ENCODE results near the gene AGR2. TPM values are rescaled to one million over a fixed set of nuclear protein-coding genes. Genes with fewer than 3 reads are reported as not detected.

AGR2 gene
- total RNA-seq, 2 experiments from 2014 or later: not detected

GRCh38 chr7:16744518-16745250 is 60.1 kb downstream of the AGR2 start:
- no peaks in the 10 kb centered on the region for H3K27me3 ChIP-seq (ENCODE audit: control insufficient read depth in 1 of 2, insufficient read depth in 2 of 2, low read length in 2 of 2)
- no peaks in the 10 kb centered on the region for H3K27me3 Mint-ChIP-seq
- no peaks in the 10 kb centered on the region for H3K36me3 ChIP-seq (ENCODE audit: insufficient read depth, low read length)
- H3K27ac Mint-ChIP-seq: no peak overlapping the region
- DNase-seq: no peak
- H3K4me3 ChIP-seq (ENCODE audit: low read length): no peak overlapping the region
- no peaks in the 10 kb centered on the region for H3K9me3 Mint-ChIP-seq
- H3K4me1 Mint-ChIP-seq (ENCODE audit: low read depth): no peaks in the 10 kb centered on the region
- H3K27ac ChIP-seq (ENCODE audit: low read depth in 1 of 2, low read length in 2 of 2): no peak overlapping the region
- H3K9me3 ChIP-seq (ENCODE audit: control insufficient read depth in 1 of 2, insufficient read depth in 1 of 2, low read length in 2 of 2): no peaks in the 10 kb centered on the region
- no peak for ATAC-seq (ENCODE audit: poor library complexity)
- no peaks in the 10 kb centered on the region for H3K36me3 Mint-ChIP-seq (ENCODE audit: low read depth)
- no peaks in the 10 kb centered on the region for H3K4me1 ChIP-seq (ENCODE audit: insufficient read depth, low read length)
- CTCF ChIA-PET: no interaction called here
- POLR2A ChIA-PET: no interaction called here
- intact Hi-C loops (cut with DNase I, micrococcal nuclease): no loop called here
- no peak overlapping the region for H3K4me3 Mint-ChIP-seq
- no peak for TF ChIP-seq CTCF (IDR thresholded peaks at IDR 0.05)

GRCh38 chr7:16743236-16743635 is 61.6 kb downstream of the AGR2 start:
- CTCF ChIA-PET: no interaction called here
- H3K36me3 Mint-ChIP-seq (ENCODE audit: low read depth): no peaks in the 10 kb centered on the region
- POLR2A ChIA-PET: no interaction called here
- no peaks in the 10 kb centered on the region for H3K36me3 ChIP-seq (ENCODE audit: insufficient read depth, low read length)
- DNase-seq (no peak), ATAC-seq (ENCODE audit: poor library complexity) (no peak)
- H3K27me3 Mint-ChIP-seq: no peaks in the 10 kb centered on the region
- intact Hi-C loops (cut with DNase I, micrococcal nuclease): no loop called here
- no peaks in the 10 kb centered on the region for H3K27me3 ChIP-seq (ENCODE audit: control insufficient read depth in 1 of 2, insufficient read depth in 2 of 2, low read length in 2 of 2)
- no peak overlapping the region for H3K4me3 Mint-ChIP-seq
- H3K27ac ChIP-seq (ENCODE audit: low read depth in 1 of 2, low read length in 2 of 2): no peak overlapping the region
- no peaks in the 10 kb centered on the region for H3K9me3 ChIP-seq (ENCODE audit: control insufficient read depth in 1 of 2, insufficient read depth in 1 of 2, low read length in 2 of 2)
- H3K9me3 Mint-ChIP-seq: no peaks in the 10 kb centered on the region
- TF ChIP-seq CTCF (IDR thresholded peaks at IDR 0.05): no peak
- H3K4me1 ChIP-seq (ENCODE audit: insufficient read depth, low read length): no peaks in the 10 kb centered on the region
- no peaks in the 10 kb centered on the region for H3K4me1 Mint-ChIP-seq (ENCODE audit: low read depth)
- no peak overlapping the region for H3K4me3 ChIP-seq (ENCODE audit: low read length)
- H3K27ac Mint-ChIP-seq: no peak overlapping the region

- no peak overlapping the region for H3K27ac ChIP-seq (ENCODE audit: low read depth in 1 of 2, low read length in 2 of 2)
- H3K4me3 ChIP-seq (ENCODE audit: low read length): no peak overlapping the region
- H3K9me3 ChIP-seq (ENCODE audit: control insufficient read depth in 1 of 2, insufficient read depth in 1 of 2, low read length in 2 of 2): no peaks in the 10 kb centered on the region
- Mint-ChIP-seq H3K9me3 (no peaks in the 10 kb centered on the region), H3K36me3 (ENCODE audit: low read depth) (no peaks in the 10 kb centered on the region), H3K4me1 (ENCODE audit: low read depth) (no peaks in the 10 kb centered on the region), H3K27me3 (no peaks in the 10 kb centered on the region), H3K4me3 (no peak overlapping the region), H3K27ac (no peak overlapping the region)
- intact Hi-C loops (cut with DNase I, micrococcal nuclease): no loop called here
- ChIA-PET POLR2A (no interaction called here), CTCF (no interaction called here)
- DNase-seq: no peak
- H3K27me3 ChIP-seq (ENCODE audit: control insufficient read depth in 1 of 2, insufficient read depth in 2 of 2, low read length in 2 of 2): no peaks in the 10 kb centered on the region
- no peak for TF ChIP-seq CTCF (IDR thresholded peaks at IDR 0.05)
- no peaks in the 10 kb centered on the region for H3K4me1 ChIP-seq (ENCODE audit: insufficient read depth, low read length)
- no peaks in the 10 kb centered on the region for H3K36me3 ChIP-seq (ENCODE audit: insufficient read depth, low read length)
- no peak for ATAC-seq (ENCODE audit: poor library complexity)
These were observed 62.3 kb downstream of the AGR2 start for GRCh38 chr7:16742547-16742946.

Other genes with a start within 250 kb of the AGR2 start
- gene ANKMY2, start 159.2 kb downstream of the AGR2 start, total RNA-seq: 1 to 10 TPM; 3.3 to 5.1 TPM
- gene BZW2, start 158.8 kb downstream of the AGR2 start, total RNA-seq: 10 to 100 TPM; 15.1 to 17.2 TPM
- under 1 TPM; 0.16 to 0.25 TPM for gene TSPAN13, start 51.2 kb downstream of the AGR2 start, total RNA-seq
- gene AGR3, start 77.0 kb upstream of the AGR2 start, total RNA-seq: not detected

Measured in CD4-positive, alpha-beta T cell (primary cell).